Embryonic facial prominence (tissue), 1 donor: Measurements from ENCODE around the gene CFAP54.
A peak's percentile ranks its signal among the peaks of the same experiment; 100 is the strongest.
"Not testable (repeated sequence)": the region's sequence is repeated elsewhere in the genome, so short reads cannot be mapped to it uniquely, and the experiment has no call there.

ENCODE experiments used
- DNase-seq: peaks from one replicate; pipeline ENCODE4 v3.0.0-alpha.2; 2016; ENCODE audit errors: extremely low spot score

Gene CFAP54

GRCh38 chr12:96489392-96490056 lies at the start of gene CFAP54:
CFAP54 (plus strand) TSS chr12:96489577; CDS start chr12:96489610, 33 bp downstream.
- DNase-seq, result peak; percentile 91

GRCh38 chr12:96441816-96442215 lies 47.6 kb upstream of the CFAP54 start:
- no peak for DNase-seq

GRCh38 chr12:96442906-96443305 lies 46.5 kb upstream of the CFAP54 start:
- no peak for DNase-seq

GRCh38 chr12:96444399-96444798 lies 45.0 kb upstream of the CFAP54 start:
- DNase-seq, result no peak

GRCh38 chr12:96445691-96446583 lies 43.4 kb upstream of the CFAP54 start:
- no peak for DNase-seq

- DNase-seq, result no peak
These were observed 42.1 kb upstream of the CFAP54 start for GRCh38 chr12:96447256-96447655.

GRCh38 chr12:96448300-96448699 lies 41.1 kb upstream of the CFAP54 start:
- DNase-seq, result no peak

- no peak for DNase-seq
These were observed 37.0 kb upstream of the CFAP54 start for GRCh38 chr12:96452261-96452922.

GRCh38 chr12:96454396-96454795 lies 35.0 kb upstream of the CFAP54 start:
- DNase-seq, result no peak

GRCh38 chr12:96456265-96456974 lies 33.0 kb upstream of the CFAP54 start:
- no peak for DNase-seq

GRCh38 chr12:96457191-96457930 lies 32.0 kb upstream of the CFAP54 start:
- DNase-seq, result no peak

GRCh38 chr12:96459281-96459680 lies 30.1 kb upstream of the CFAP54 start:
- not testable (repeated sequence) for DNase-seq

GRCh38 chr12:96462571-96463280 lies 26.7 kb upstream of the CFAP54 start:
- DNase-seq, result no peak

- no peak for DNase-seq
These were observed 23.5 kb upstream of the CFAP54 start for GRCh38 chr12:96465896-96466295.

- no peak for DNase-seq
These were observed 22.2 kb upstream of the CFAP54 start for GRCh38 chr12:96466939-96467751.

GRCh38 chr12:96471368-96472050 lies 17.9 kb upstream of the CFAP54 start:
- no peak for DNase-seq

- no peak for DNase-seq
These were observed 17.0 kb upstream of the CFAP54 start for GRCh38 chr12:96472384-96472783.

GRCh38 chr12:96473394-96474093 lies 15.8 kb upstream of the CFAP54 start:
- no peak for DNase-seq
